ENCODE data around the gene AHCYL1.

The AHCYL1 gene

GRCh38 chr1:110063781-110064180 lies 79.2 kb downstream of the AHCYL1 start:
- no peak for DNase-seq (ENCODE audit: low read depth)

DNA sequence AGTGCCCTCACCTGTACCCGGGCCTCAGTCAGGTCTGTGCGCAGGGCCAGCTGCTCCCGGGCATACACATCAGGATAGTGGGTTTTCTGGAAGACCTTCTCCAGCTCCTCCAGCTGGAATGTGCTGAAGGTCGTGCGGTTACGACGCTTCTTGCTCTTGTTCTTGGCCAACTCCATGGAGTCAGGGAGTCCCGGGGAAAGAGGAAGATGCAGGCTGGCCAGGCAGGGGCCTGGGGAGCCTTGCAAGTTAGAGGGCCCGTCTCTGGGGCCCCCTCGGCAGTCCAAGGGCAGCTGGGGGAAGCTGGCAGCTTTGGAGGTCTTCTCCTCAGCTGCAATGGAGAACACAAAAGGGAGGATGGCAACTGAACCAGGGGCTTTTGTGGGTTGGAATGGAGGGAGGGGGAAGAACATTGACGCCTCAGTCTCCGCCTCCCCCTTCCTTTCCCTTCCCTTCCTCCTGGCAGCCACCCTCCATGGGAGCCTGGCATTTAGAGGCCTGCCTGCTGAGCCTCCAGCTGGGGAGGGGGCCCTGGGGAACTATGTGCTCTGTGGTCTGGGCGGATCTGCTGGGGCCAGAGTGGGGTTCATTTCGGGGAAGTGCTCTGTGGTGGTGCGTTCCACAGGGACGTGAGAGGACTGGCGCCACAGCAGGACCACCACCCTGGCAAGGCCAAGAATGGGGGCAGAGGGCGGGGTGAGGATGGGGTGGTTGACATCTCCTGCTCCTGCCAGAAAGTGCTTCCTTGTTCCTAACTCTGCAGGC lies 80.2 kb downstream of the AHCYL1 start:
- no peak for DNase-seq (ENCODE audit: low read depth)

GRCh38 chr1:110065841-110066240 lies 81.3 kb downstream of the AHCYL1 start:
- DNase-seq (ENCODE audit: low read depth) = no peak

DNA sequence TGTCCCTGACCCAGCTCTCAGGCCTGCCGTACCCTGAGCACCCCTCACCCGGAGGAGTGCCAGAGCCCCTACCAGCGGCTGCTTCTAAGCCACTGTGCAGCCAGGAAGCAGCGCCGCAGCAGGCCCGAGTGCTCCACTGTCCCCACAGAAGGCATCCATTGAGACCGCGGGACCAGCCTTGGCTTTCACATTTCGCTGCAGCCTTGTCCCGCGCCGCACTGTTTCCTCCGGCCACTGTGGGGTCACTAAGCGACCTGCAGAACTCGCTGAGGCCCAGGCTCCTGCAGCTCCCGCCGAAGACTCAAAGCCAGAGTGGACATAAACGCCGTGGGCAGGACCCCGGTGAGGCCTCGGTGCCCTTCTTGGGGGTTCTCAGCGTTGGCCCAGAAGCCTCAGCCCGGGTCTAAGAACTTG lies 82.9 kb downstream of the AHCYL1 start:
- no peak for DNase-seq (ENCODE audit: low read depth)

DNA sequence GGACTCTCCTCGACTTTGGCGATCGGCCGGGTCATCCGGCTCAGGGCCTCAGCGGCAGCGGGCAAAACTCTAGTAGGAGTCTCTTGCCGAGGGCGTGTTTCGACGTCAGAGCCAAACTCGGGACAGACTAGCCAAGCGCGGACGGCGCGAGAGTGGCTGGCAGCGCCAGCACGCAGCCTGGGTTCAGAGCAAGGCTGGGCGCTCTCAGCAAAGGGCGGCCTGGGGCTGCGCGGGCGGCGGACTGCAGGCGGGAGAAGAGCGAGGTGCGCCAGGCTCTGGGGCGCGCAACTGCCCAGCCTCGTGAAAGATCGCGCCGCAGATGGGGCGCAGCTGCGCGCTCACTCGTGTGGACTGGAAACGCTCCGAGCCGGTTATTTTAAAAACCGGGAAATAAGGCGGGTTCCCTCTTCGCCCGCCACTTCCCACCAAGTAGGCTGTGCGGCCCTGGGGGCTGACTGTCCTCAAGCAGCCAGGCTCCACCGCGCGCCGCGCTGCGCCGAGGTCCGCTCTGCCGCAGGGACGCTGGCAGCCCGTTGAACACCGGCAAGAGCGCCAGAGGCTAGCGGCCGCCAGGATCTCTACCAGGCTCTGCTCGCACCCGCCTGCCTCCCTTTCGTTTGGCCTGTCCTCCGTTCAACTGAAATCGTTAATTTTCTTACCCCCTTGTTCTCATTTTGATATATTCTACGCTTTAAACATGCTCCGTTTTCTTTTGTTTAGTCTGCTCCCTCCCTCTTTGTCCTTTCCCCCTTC lies 83.5 kb downstream of the AHCYL1 start:
- no peak for DNase-seq (ENCODE audit: low read depth)

GRCh38 chr1:110068646-110069403 lies 84.3 kb downstream of the AHCYL1 start:
- no peak for DNase-seq (ENCODE audit: low read depth)

- DNase-seq (ENCODE audit: low read depth) = no peak
These were observed 85.1 kb downstream of the AHCYL1 start for GRCh38 chr1:110069404-110070281.

DNA sequence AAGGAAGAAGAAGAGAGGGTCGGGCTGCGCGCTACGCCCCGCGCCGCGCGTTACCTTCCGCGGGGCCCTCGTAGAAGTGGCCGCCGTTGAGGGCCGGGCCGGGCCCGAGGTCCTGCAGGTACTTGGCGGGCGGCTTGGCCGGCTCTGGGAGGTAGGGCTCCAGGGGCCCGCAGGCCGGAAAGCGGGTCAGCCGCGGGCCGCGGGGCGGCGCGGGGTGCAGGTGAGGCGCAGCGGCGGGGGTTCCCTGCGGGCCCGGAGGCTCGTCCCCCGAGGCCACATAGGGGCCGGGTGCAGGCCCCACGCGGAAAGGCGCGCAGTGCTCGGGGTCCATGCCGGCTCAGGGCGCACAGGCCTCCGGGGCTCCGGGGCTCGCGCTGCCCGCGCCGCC lies 85.7 kb downstream of the AHCYL1 start:
- no peak for DNase-seq (ENCODE audit: low read depth)

DNA sequence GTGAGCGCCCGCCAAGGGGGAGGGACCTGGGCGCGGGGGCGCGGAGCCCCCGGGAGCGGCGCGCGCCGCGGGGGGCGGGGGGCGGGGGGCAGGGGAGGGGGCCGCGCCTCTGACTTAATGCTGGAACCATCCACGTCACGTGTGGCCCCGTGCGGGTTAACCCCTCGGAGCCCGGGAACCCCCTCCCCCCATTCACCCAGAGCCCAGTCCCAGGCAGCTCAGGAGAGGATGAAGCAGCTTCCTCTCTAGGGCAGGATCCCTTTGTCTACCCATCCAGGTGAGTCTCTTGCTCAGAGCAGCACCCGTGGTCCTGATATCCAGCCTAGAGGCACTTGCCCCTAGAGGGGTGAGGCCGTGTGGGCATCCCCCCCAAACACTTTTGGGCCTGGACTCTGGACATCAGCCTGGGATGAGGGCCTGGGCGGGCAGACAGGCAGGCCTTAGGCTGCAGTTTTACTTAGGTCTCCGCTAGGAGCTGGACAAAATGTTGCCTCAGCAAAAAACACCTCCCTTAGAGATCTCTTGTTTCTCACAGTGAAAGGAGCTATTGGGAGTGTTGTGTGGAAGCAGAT lies 86.2 kb downstream of the AHCYL1 start, which contains the start of gene ALX3:
TSS of gene ALX3 (minus strand) at position 2 of the 572 bp plus-strand sequence. CDS start 60 bp downstream, outside the sequence.
- no peak for DNase-seq (ENCODE audit: low read depth)
